ENCODE data around the gene CLIP2.
A peak's percentile ranks its signal among the peaks of the same experiment; 100 is the strongest.

Gene CLIP2

GRCh38 chr7:74403521-74404387 is 114.5 kb downstream of the CLIP2 start:
- no peak overlapping the region for H3K4me3 ChIP-seq (ENCODE audit: control insufficient read depth, low read depth, low read length)
- TF ChIP-seq CTCF (conservative IDR thresholded peaks at IDR 0.05; ENCODE audit: control insufficient read depth, insufficient read depth, low read depth, low read length), result no peak

DNA sequence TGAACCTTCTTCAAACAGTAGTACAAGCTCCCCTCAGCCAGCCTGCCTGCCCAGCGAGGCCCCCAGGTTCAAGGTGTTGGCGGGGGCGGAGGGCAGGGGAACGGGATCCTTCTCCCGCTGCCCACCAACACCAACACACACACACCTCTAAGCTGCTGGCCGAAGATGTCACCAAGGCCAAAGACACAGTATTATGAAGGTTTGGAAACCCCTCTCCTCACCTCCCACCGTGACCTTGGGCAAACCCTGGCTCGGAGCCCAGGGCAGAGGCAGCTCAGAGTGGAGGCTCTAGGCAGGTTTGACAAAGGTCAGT is 115.1 kb downstream of the CLIP2 start:
- no peak for TF ChIP-seq CTCF (conservative IDR thresholded peaks at IDR 0.05; ENCODE audit: control insufficient read depth, insufficient read depth, low read depth, low read length)
- no peak for DNase-seq (ENCODE audit: low read depth)
- H3K4me3 ChIP-seq (ENCODE audit: control insufficient read depth, low read depth, low read length), result no peak overlapping the region

More at GRCh38 chr7:74403521-74404387, 114.5 kb downstream of the CLIP2 start:
- DNase-seq (ENCODE audit: low read depth), result no peak

DNA sequence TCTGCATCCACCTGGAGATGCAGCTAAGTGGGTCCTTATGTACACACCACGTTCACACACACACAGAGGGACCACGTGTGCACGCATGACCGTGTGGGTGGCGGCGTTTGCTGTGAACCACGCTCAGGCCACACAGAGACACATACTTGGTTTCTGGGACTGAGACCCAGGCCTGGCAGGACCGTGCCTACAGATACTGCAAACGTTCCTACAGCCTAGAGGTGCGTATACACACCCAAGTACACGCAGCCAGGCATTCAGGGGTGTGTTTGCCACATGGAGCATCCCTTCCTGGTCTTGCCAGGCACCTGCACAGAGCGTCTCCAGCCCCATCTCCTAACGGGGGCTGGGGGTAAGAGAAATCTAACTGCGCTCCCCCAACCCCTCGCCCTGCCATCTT is 115.5 kb downstream of the CLIP2 start:
- no peak for DNase-seq (ENCODE audit: low read depth)
- TF ChIP-seq CTCF (conservative IDR thresholded peaks at IDR 0.05; ENCODE audit: control insufficient read depth, insufficient read depth, low read depth, low read length), result no peak
- H3K4me3 ChIP-seq (ENCODE audit: control insufficient read depth, low read depth, low read length), result no peak overlapping the region

DNA sequence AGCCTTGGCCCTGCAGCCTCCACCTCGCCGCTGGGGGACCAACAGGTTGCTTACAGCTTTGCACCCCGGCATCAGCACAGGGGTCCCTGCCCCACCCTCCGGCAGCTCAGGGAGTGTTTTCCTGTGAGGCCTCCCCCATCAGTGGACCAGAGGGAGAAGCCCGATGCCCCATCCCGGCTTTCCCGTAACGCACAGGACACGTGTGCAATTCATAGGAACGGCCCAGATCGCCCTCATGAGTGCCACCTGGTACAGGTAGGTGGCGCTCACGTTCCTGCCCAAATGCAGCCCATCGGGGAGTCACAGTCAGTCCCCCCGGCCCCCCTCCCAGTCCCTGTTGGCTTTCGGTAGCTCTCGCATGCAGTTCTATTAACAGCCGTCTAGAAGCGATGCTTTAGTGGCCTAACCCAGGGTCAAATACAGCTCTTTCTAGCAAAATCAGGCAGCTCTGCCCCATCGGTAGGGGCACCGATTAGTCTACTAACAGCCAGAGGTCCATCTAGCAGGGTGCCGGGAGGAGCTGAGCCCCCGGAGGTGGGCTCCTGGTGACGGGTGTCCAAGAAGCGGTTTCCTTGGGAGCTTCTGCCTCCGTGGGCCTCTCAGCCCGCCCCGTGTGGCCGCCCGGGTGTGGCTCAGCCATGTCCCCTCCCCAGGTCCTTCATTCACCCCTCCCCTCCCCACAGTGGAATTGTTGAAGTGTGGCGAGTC is 116.1 kb downstream of the CLIP2 start:
- DNase-seq (ENCODE audit: low read depth), result peak; percentile 7
- peak; percentile 23 for TF ChIP-seq CTCF (conservative IDR thresholded peaks at IDR 0.05; ENCODE audit: control insufficient read depth, insufficient read depth, low read depth, low read length)

GRCh38 chr7:74405899-74406512 is 116.8 kb downstream of the CLIP2 start:
- no peak for TF ChIP-seq CTCF (conservative IDR thresholded peaks at IDR 0.05; ENCODE audit: control insufficient read depth, insufficient read depth, low read depth, low read length)
- no peak for DNase-seq (ENCODE audit: low read depth)
- H3K4me3 ChIP-seq (ENCODE audit: control insufficient read depth, low read depth, low read length), result no peak overlapping the region

More for the DNA sequence above, 116.1 kb downstream of the CLIP2 start:
- H3K4me3 ChIP-seq (ENCODE audit: control insufficient read depth, low read depth, low read length), result no peak overlapping the region

DNA sequence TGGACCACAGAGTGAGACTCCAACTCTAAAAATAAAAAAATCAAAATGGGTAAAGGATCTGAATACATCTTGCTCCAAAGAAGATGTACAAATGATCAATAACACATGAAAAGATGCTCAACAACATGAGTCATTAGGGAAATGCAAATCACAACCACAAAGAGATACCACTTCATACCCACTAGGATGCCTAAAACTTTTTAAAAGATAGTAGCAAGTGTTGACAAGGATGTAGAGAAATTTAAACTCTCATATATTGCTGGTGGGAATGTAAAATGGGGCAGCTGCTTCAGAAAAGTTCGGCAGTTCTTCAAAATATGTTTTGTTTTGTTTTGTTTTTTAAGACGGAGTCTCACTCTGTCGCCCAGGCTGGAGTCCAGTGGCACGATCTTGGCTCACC is 118.8 kb downstream of the CLIP2 start:
- no peak overlapping the region for H3K4me3 ChIP-seq (ENCODE audit: control insufficient read depth, low read depth, low read length)
- TF ChIP-seq CTCF (conservative IDR thresholded peaks at IDR 0.05; ENCODE audit: control insufficient read depth, insufficient read depth, low read depth, low read length), result no peak
- peak; percentile 31 for DNase-seq (ENCODE audit: low read depth)

Data from fibroblast of mammary gland (primary cell).